WTC11 (cell line): ENCODE data around the gene CNTN5.

ENCODE experiments used
- CTCF ChIP-seq: fragments of 200-600 bp; IDR thresholded peaks from 2 replicates; pipeline ENCODE4 v1.8.0; 2022; ENCODE audit warnings: antibody characterized with exemption
- KAT7 ChIP-seq: sonication (generic); formaldehyde crosslinking; IDR thresholded peaks from 2 replicates; pipeline ENCODE4 v1.8.1; 2023; ENCODE audit warnings: missing genetic modification reagents, mild to moderate bottlenecking, borderline replicate concordance
- RORB ChIP-seq: fragments of 250-450 bp; sonication (Bioruptor Pico); IDR thresholded peaks from 2 replicates; pipeline ENCODE4 v1.9.0; 2021; ENCODE audit warnings: mild to moderate bottlenecking
- ZNF121 ChIP-seq: sonication (generic); formaldehyde crosslinking; IDR thresholded peaks from 2 replicates; pipeline ENCODE4 v1.8.0; 2023; ENCODE audit warnings: missing genetic modification reagents
- ZNF532 ChIP-seq: fragments of 250-450 bp; sonication (Bioruptor Pico); IDR thresholded peaks from 2 replicates; pipeline ENCODE4 v1.9.0; 2021; ENCODE audit warnings: mild to moderate bottlenecking, borderline replicate concordance

GRCh38 chr11:100308202-100308601 is 1287.5 kb downstream of the CNTN5 start:
- TF ChIP-seq ZNF532, result no peak
- TF ChIP-seq CTCF, result no peak
- TF ChIP-seq ZNF121 (CRISPR knock-in tag), result no peak
- TF ChIP-seq RORB, result no peak
- no peak for TF ChIP-seq KAT7 (CRISPR knock-in tag)
